Lung (tissue), 12 donors: ENCODE measurements around the gene SYNE1. TPM values are rescaled to one million over a fixed set of nuclear protein-coding genes. Genes with fewer than 3 reads are reported as not detected.
A peak's percentile ranks its signal among the peaks of the same experiment; 100 is the strongest.

ENCODE experiments used
- ATAC-seq: fragments of 200-7000 bp; cut with Tn5 transposase; one replicate; pipeline ENCODE4 v1.9.1; 2020; ENCODE audit warnings: moderate number of reproducible peaks; ENCODE audit not compliant: insufficient read depth, low FRiP score
- DNase-seq, 3 donors: peaks; one replicate each; pipeline ENCODE4 v3.0.0-alpha.2; 2013 to 2017
- H3K27ac ChIP-seq, 2 donors: one replicate each; pipeline ENCODE4 v1.5.1; 2013; ENCODE audit warnings: mild to moderate bottlenecking in 2 of 2, moderate library complexity in 2 of 2, control low read depth in 1 of 2, inconsistent platforms in 1 of 2, low read depth in 1 of 2, low read length in 1 of 2
- H3K27me3 ChIP-seq, 3 donors: one replicate each; pipeline ENCODE4 v1.5.1; 2013; ENCODE audit warnings: low read length in 2 of 3; ENCODE audit not compliant: control insufficient read depth in 3 of 3, insufficient read depth in 3 of 3
- H3K36me3 ChIP-seq, 4 donors: one replicate each; pipeline ENCODE4 v1.5.1; 2013; ENCODE audit warnings: low read length in 4 of 4, mild to moderate bottlenecking in 1 of 4, moderate library complexity in 1 of 4; ENCODE audit not compliant: control insufficient read depth in 4 of 4, insufficient read depth in 4 of 4
- H3K4me1 ChIP-seq, 5 donors: one replicate each; pipeline ENCODE4 v1.5.1; 2013; ENCODE audit warnings: low read length in 5 of 5, mild to moderate bottlenecking in 2 of 5, moderate library complexity in 1 of 5; ENCODE audit not compliant: control insufficient read depth in 5 of 5, insufficient read depth in 5 of 5
- H3K4me3 ChIP-seq: one replicate; pipeline ENCODE4 v1.5.1; 2013; ENCODE audit warnings: mild to moderate bottlenecking, control low read depth, moderate library complexity
- H3K9ac ChIP-seq, 2 donors: one replicate each; pipeline ENCODE4 v1.5.1; 2013; ENCODE audit warnings: low read length in 2 of 2, control low read depth in 1 of 2; ENCODE audit not compliant: insufficient read depth in 1 of 2
- H3K9me3 ChIP-seq, 4 donors: one replicate each; pipeline ENCODE4 v1.5.1; 2013; ENCODE audit warnings: low read length in 3 of 4, mild to moderate bottlenecking in 1 of 4, moderate library complexity in 1 of 4; ENCODE audit not compliant: control insufficient read depth in 4 of 4, insufficient read depth in 3 of 4
- CTCF ChIP-seq: IDR thresholded peaks from 2 replicates; pipeline ENCODE4 v1.5.1; 2012; ENCODE audit warnings: mild to moderate bottlenecking; ENCODE audit errors: control extremely low read depth, extremely low read depth
- WGBS, 2 donors: extraction: QIAGEN DNeasy Blood & Tissue Kit; methylation state at CpG; one replicate each; pipeline ENCODE4 v1.1.7; 2013; 5-methylcytosine and 5-hydroxymethylcytosine counted together
- polyA plus RNA-seq, 2 donors: library from polyadenylated mRNA; stranded (reverse); fragments of 200-250 nt; gene quantifications; one replicate each; pipeline ENCODE4 v1.2.1, GENCODE V29; 2013
- total RNA-seq, 2 donors: library from RNA; depleted of rRNA in 1 of 2; stranded (reverse); fragments of >200 nt in 1 of 2; gene quantifications; one replicate each; pipeline ENCODE4 v1.2.1, GENCODE V29; 2014 to 2021
- donor health status: control.
- donor health status: control.
- donor health status: Bipolar disorder and iron deficiency.
- donor health status: healthy.
- donor health status: DM: yes; HTN: yes; CAD: no.

SYNE1 gene
- total and polyA plus RNA-seq, 4 donors = 26.4 to 352 (median 131) TPM

DNA sequence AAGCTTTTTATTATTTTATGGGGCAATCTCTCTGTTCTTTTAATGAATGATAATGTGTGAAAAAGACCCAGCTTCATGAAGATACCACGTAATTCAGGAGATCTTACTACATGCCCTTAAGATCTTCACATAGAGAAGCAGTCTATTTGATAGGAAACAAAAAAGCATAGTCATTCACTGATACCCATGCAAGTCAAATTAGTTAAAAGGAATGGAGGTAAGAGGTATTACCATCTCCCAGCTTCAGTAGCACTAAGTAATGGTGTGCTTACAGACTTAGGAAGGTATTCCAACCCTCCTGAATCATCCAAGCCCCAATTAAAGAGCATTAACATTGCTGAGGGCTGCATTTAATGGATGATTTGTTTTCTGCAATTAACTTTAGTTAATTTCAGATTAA, 364.7 kb downstream of the SYNE1 start:
- H3K36me3 ChIP-seq = peaks cover 6 to 26% (median 17%) of the 10 kb centered on the region in 4 donors
- no peaks in the 10 kb centered on the region for H3K9me3 ChIP-seq
- H3K27me3 ChIP-seq = no peaks in the 10 kb centered on the region
- no peak for TF ChIP-seq CTCF
- 72 to 80% methylated on average over 1 of the region's 1 CpG for WGBS, 2 donors
- peak overlapping the region in 1 of 2 donors; percentile 72 for H3K27ac ChIP-seq
- H3K4me3 ChIP-seq = no peak overlapping the region
- no peak for DNase-seq
- H3K9ac ChIP-seq = no peak overlapping the region
- no peak for ATAC-seq
- H3K4me1 ChIP-seq = peaks cover 0 to 13% (median 0%) of the 10 kb centered on the region in 5 donors

- ATAC-seq = no peak
- no peaks in the 10 kb centered on the region for H3K27me3 ChIP-seq
- H3K9ac ChIP-seq = no peak overlapping the region
- no peak for TF ChIP-seq CTCF
- no peak for DNase-seq
- H3K9me3 ChIP-seq = no peaks in the 10 kb centered on the region
- peaks cover 6 to 25% (median 17%) of the 10 kb centered on the region in 4 donors for H3K36me3 ChIP-seq
- H3K27ac ChIP-seq = peak overlapping the region; percentile 59 to 72
- WGBS, 2 donors = 69 to 82% methylated on average over 6 of the region's 6 CpGs
- H3K4me3 ChIP-seq = no peak overlapping the region
- H3K4me1 ChIP-seq = peaks cover 0 to 13% (median 0%) of the 10 kb centered on the region in 5 donors
Measured at GRCh38 chr6:152271776-152272464, 365.2 kb downstream of the SYNE1 start.

- peaks cover 3 to 25% (median 14%) of the 10 kb centered on the region in 4 donors for H3K36me3 ChIP-seq
- H3K4me1 ChIP-seq = peaks cover 0 to 13% (median 0%) of the 10 kb centered on the region in 5 donors
- H3K4me3 ChIP-seq = no peak overlapping the region
- H3K9ac ChIP-seq = no peak overlapping the region
- H3K27ac ChIP-seq = no peak overlapping the region
- no peaks in the 10 kb centered on the region for H3K27me3 ChIP-seq
- DNase-seq = no peak
- ATAC-seq = no peak
- TF ChIP-seq CTCF = no peak
- no peaks in the 10 kb centered on the region for H3K9me3 ChIP-seq
- WGBS, 2 donors = 94 to 95% methylated on average over 1 of the region's 1 CpG
Measured at GRCh38 chr6:152270301-152270925, 366.7 kb downstream of the SYNE1 start.
